ENCODE data around the gene BTBD6. TPM values are rescaled to one million over a fixed set of nuclear protein-coding genes. Genes with fewer than 3 reads are reported as not detected.
"Not testable (repeated sequence)": the region's sequence is repeated elsewhere in the genome, so short reads cannot be mapped to it uniquely, and the experiment has no call there.

BTBD6 gene
- total and polyA plus RNA-seq, 12 donors = 28.1 to 58.2 (median 32.7) TPM

DNA sequence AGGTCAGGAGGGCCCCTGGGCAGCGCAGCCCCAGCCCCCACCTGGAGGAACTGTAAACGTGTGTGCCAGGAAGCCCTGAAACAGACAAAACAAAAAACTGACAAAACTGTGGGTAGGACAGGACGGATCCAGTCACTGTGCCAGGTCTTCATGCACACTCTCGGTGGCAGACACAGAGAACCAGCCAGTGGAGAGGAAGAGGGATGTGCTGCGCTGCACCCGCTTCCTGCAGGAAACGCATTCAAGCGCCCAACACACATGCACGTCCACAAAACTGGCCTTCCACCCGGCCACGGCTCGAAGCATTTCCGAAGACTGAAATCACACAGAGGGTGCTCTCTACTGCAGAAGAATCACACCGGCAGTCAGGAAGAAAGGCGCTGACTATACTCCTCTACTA is 35.6 kb downstream of the BTBD6 start:
- Histone ChIP-seq H3K27me3 (no peaks in the 10 kb centered on the region), H3K9me3 (no peaks in the 10 kb centered on the region), H3K27ac (peak overlapping the region in 2 of 10 donors; percentile 15 to 22), H3K36me3 (peaks cover 0 to 26% (median 0%) of the 10 kb centered on the region in 9 donors), H3K4me3 (no peak overlapping the region), H3K4me1 (peaks cover 0 to 27% (median 14%) of the 10 kb centered on the region in 9 donors)
- TF ChIP-seq CTCF (IDR thresholded peaks at IDR 0.05) = no peak
- ATAC-seq = peak in 2 of 8 donors; percentile 27 to 36
- no peak for DNase-seq
- WGBS, 2 donors = 57 to 72% methylated on average over 15 of the region's 15 CpGs
- intact Hi-C loops (cut with DNase I) = loop anchor here in 6 of 10 donors (2.0 to 10.0 kb wide), 6 partner anchors 68 to 193 kb away; no protein-coding TSS in a partner anchor

- H3K27me3 ChIP-seq = no peaks in the 10 kb centered on the region
- H3K4me3 ChIP-seq = no peak overlapping the region
- 92 to 93% methylated on average over 8 of the region's 8 CpGs for WGBS, 2 donors
- no peak for TF ChIP-seq CTCF (IDR thresholded peaks at IDR 0.05)
- ATAC-seq (no peak), DNase-seq (no peak)
- no peaks in the 10 kb centered on the region for H3K9me3 ChIP-seq
- no peak overlapping the region for H3K27ac ChIP-seq
- peaks cover 0 to 27% (median 14%) of the 10 kb centered on the region in 9 donors for H3K4me1 ChIP-seq
- intact Hi-C loops (cut with DNase I) = loop anchor here in 2 of 10 donors (10.0 kb wide), 2 partner anchors 80 to 190 kb away; no protein-coding TSS in a partner anchor
- peaks cover 0 to 26% (median 0%) of the 10 kb centered on the region in 9 donors for H3K36me3 ChIP-seq
Observed at GRCh38 chr14:105285174-105285573, 36.8 kb downstream of the BTBD6 start.

DNA sequence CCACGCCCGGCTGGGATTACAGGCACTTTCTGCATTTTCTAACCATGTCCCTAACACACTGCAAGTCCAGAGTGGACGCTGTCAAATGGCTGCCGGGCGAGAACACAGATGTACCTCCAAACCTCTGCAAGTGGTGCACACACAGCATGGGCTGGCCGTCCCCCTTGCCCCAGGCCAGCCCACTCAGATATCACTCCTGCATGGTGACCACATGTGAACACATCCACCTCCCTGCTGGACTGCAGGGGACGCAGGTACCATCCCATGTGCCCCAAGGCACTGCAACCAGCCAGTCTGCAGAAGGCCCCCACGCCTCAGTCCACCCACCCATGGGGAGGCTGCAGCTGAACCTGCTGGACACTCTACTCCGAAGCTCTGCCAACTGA is 38.4 kb downstream of the BTBD6 start:
- ATAC-seq (no peak), DNase-seq (no peak)
- Histone ChIP-seq H3K4me3 (no peak overlapping the region), H3K9me3 (no peaks in the 10 kb centered on the region), H3K36me3 (peaks cover 0 to 26% (median 0%) of the 10 kb centered on the region in 9 donors), H3K4me1 (peaks cover 0 to 31% (median 13%) of the 10 kb centered on the region in 9 donors), H3K27me3 (no peaks in the 10 kb centered on the region), H3K27ac (no peak overlapping the region)
- intact Hi-C loops (cut with DNase I) = loop anchor here in 2 of 10 donors (10.0 kb wide), 2 partner anchors 82 to 192 kb away; no protein-coding TSS in a partner anchor
- WGBS, 2 donors = 95 to 97% methylated on average over 9 of the region's 9 CpGs
- TF ChIP-seq CTCF (IDR thresholded peaks at IDR 0.05) = no peak

DNA sequence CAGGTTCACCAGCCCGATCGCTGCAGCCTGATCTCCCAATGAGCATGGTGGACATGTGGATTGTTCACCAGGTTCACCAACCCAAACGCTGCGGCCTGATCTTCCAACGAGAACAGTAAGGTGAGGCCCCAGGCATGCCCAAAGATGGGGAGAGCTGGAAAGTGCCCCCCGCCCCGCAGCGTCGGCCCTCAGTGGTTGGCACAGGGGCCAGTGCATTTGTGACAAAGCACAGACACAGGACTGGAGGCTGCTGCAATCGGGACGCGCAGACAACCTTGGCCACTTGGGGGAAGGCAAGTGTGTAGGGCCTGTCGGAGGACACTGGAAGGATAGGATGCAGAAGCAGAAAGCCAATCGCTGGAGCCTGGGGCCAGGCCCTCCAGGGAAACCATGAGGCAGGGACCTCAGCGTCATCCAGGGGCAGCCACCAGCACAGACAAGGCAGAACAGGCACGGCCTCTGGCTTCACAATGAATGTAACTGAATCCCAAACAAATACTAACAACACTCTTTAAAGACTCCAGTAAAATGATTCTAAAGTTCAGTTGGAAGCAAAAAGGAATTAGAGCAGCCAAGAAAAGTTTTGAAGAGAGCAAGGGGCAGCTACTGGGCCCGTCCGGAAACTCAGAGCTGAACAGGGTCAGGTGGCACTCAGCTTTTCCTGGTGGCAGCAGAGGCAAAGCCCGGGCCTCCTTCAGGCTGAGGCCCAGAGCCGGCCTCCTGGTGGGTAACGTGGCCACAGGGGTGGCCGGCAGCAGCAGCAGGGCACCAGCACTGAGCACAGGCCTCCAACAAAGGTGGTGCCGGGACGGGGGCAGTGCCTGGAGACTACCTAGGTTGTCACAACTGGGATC is 39.1 kb downstream of the BTBD6 start:
- WGBS, 2 donors = 81 to 85% methylated on average over 24 of the region's 24 CpGs
- Histone ChIP-seq H3K4me3 (no peak overlapping the region), H3K27ac (no peak overlapping the region), H3K4me1 (peaks cover 0 to 34% (median 10%) of the 10 kb centered on the region in 9 donors), H3K36me3 (peaks cover 0 to 26% (median 0%) of the 10 kb centered on the region in 9 donors), H3K27me3 (no peaks in the 10 kb centered on the region), H3K9me3 (no peaks in the 10 kb centered on the region)
- intact Hi-C loops (cut with DNase I) = loop anchor here in 2 of 10 donors (10.0 kb wide), 2 partner anchors 83 to 193 kb away; no protein-coding TSS in a partner anchor
- TF ChIP-seq CTCF (IDR thresholded peaks at IDR 0.05) = no peak
- no peak for DNase-seq
- ATAC-seq = peak in 1 of 8 donors; percentile 28

GRCh38 chr14:105288936-105289335 is 40.6 kb downstream of the BTBD6 start:
- not testable (repeated sequence) for H3K9me3 ChIP-seq, H3K27ac ChIP-seq, DNase-seq, ATAC-seq, H3K4me3 ChIP-seq, H3K27me3 ChIP-seq
- peaks cover 0 to 21% (median 0%) of the 10 kb centered on the region in 9 donors for H3K36me3 ChIP-seq
- WGBS, 2 donors = 91 to 92% methylated on average over 6 of the region's 6 CpGs
- H3K4me1 ChIP-seq = peaks cover 6 to 42% (median 21%) of the 10 kb centered on the region in 9 donors
- intact Hi-C loops (cut with DNase I) = loop anchor here in 2 of 10 donors (10.0 kb wide), 2 partner anchors 84 to 194 kb away; no protein-coding TSS in a partner anchor
